GM10248 (cell line): ENCODE measurements around the gene OR6C76.
"Not testable (repeated sequence)": the region's sequence is repeated elsewhere in the genome, so short reads cannot be mapped to it uniquely, and the experiment has no call there.

Experiments used
- CTCF ChIA-PET: fragments of 300-600 bp; sonication (Branson Sonifier 250); formaldehyde crosslinking; extraction: SDS; loops from one replicate; lab custom pipeline; 2021; ENCODE audit warnings: antibody characterized with exemption; lab: Yijun Ruan, JAX
- POLR2A ChIA-PET: fragments of 350-650 bp; sonication (Branson Sonifier 250); formaldehyde crosslinking; extraction: SDS; loops from one replicate; lab custom pipeline; 2020; ENCODE audit warnings: antibody characterized with exemption; lab: Yijun Ruan, JAX
- DNase-seq: peaks from one replicate; pipeline ENCODE4 v3.0.0; 2012; ENCODE audit errors: extremely low spot score
- CTCF ChIP-seq: IDR thresholded peaks from 2 replicates; pipeline ENCODE4 v1.5.1; 2012; ENCODE audit warnings: mild to moderate bottlenecking, low read depth; ENCODE audit errors: extremely low read depth, missing control alignments, control extremely low read depth

Gene OR6C76

GRCh38 chr12:55414396-55414823 is 11.6 kb upstream of the OR6C76 start:
- CTCF ChIA-PET, DNase-seq, POLR2A ChIA-PET: not testable (repeated sequence)

- CTCF ChIA-PET, POLR2A ChIA-PET, DNase-seq: not testable (repeated sequence)
These were observed 11.2 kb upstream of the OR6C76 start for GRCh38 chr12:55414889-55415288.

GRCh38 chr12:55416961-55417360 is 9.1 kb upstream of the OR6C76 start:
- no peak for TF ChIP-seq CTCF
- no peak for DNase-seq
- CTCF ChIA-PET: no interaction called here
- POLR2A ChIA-PET: no interaction called here

GRCh38 chr12:55420307-55420962 is 5.6 kb upstream of the OR6C76 start:
- no peak for DNase-seq
- ChIA-PET POLR2A (no interaction called here), CTCF (no interaction called here)
- TF ChIP-seq CTCF: no peak

GRCh38 chr12:55428331-55429243 is 2.5 kb downstream of the OR6C76 start:
- no peak for TF ChIP-seq CTCF
- DNase-seq: no peak
- POLR2A ChIA-PET: no interaction called here
- CTCF ChIA-PET: no interaction called here

- DNase-seq, CTCF ChIA-PET, POLR2A ChIA-PET: not testable (repeated sequence)
These were observed 15.2 kb downstream of the OR6C76 start for GRCh38 chr12:55441233-55441632.

- TF ChIP-seq CTCF: no peak
- DNase-seq: no peak
- ChIA-PET POLR2A (no interaction called here), CTCF (interaction anchor here (1.2 kb wide), 1 partner anchor 12 kb away, joined by 4 read pairs; no protein-coding TSS in a partner anchor)
These were observed 17.7 kb downstream of the OR6C76 start, which contains the start of gene OR6C2 for GRCh38 chr12:55443776-55444175. OR6C2 (plus strand) TSS chr12:55444076; CDS start chr12:55452214, 8,138 bp downstream.

- no peak for DNase-seq
- no peak for TF ChIP-seq CTCF
- CTCF ChIA-PET: no interaction called here
These were observed 19.3 kb downstream of the OR6C76 start for GRCh38 chr12:55445357-55445756.

More at GRCh38 chr12:55445357-55445756, 19.3 kb downstream of the OR6C76 start:
- POLR2A ChIA-PET: no interaction called here
